EH (cell line): ENCODE results near the gene SPNS3.

Source experiments
- DNase-seq: peaks from one replicate; pipeline ENCODE4 v3.0.0-alpha.2; 2015; ENCODE audit warnings: low read depth

SPNS3 gene

GRCh38 chr17:4530799-4531730 is 97.3 kb downstream of the SPNS3 start:
- DNase-seq = no peak

GRCh38 chr17:4531988-4532736 is 98.4 kb downstream of the SPNS3 start:
- DNase-seq = no peak

- DNase-seq = no peak
These were observed 99.3 kb downstream of the SPNS3 start for GRCh38 chr17:4532860-4533522.

- no peak for DNase-seq
These were observed 100.1 kb downstream of the SPNS3 start for GRCh38 chr17:4533523-4534504.

- no peak for DNase-seq
These were observed 100.8 kb downstream of the SPNS3 start for GRCh38 chr17:4534515-4534914.

GRCh38 chr17:4534928-4535666 is 101.4 kb downstream of the SPNS3 start:
- no peak for DNase-seq

- no peak for DNase-seq
These were observed 102.0 kb downstream of the SPNS3 start for GRCh38 chr17:4535667-4536258.

- peak; percentile 30 for DNase-seq
These were observed 102.6 kb downstream of the SPNS3 start for GRCh38 chr17:4536259-4536741.

GRCh38 chr17:4536742-4537411 is 103.1 kb downstream of the SPNS3 start:
- peak; percentile 20 for DNase-seq
